Measurements from ENCODE around the gene ABCA2.
"Not testable (repeated sequence)": the region's sequence is repeated elsewhere in the genome, so short reads cannot be mapped to it uniquely, and the experiment has no call there.

ABCA2 gene

DNA sequence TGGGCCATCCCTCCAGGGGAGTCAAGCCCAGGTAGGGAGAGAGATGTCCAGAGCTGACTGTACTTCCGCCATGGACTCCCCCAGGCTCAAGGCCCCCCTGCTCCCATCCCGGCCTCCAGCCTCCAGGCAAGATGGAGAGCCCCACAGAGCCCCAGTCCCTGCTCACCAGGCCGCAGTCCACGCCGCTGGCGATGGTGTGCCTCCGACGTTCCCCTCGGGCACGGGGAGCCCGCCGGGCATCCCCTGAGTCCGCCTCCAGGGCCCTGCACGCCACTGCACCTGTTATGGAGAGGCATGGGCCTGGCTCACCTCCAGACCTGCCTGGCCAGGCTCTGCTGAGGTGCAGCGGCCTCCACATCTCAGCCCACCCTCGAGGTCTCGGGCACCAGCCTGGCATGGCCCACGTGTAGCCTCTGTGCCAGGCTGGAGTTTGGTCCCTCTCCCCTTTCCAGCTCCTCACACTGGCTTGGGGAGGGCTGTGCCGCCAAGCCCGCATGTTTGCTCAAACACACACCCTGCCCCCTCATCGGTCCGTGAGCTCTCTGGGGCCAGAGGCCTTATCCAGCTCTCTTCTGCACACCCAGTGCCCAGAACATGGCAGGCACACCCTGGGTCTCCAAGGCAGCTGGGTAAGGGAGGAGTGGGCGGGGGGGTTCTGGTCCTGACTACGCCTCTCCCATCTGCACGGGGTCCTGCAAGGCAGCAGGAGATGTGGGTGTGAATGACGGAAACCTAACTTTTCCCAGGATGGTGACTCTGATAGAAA lies 38.2 kb upstream of the ABCA2 start:
- Histone ChIP-seq H3K4me2 (no peak overlapping the region), H3K36me3 (peaks cover 0 to 44% (median 36%) of the 10 kb centered on the region in 11 experiments; a peak in 17 of 22 replicates), H3K27me3 (no peaks in the 10 kb centered on the region), H3K4me3 (no peak overlapping the region), H3K4me1 (peaks cover 28 to 55% (median 40%) of the 10 kb centered on the region in 10 experiments), H3K27ac (no peak overlapping the region), H3K9ac (peak overlapping the region in 1 of 11 experiments; percentile 5; a peak in 1 of 22 replicates), H4K20me1 (peaks cover 0 to 72% (median 66%) of the 10 kb centered on the region in 11 experiments; a peak in 18 of 22 replicates), H3K9me3 (replicated peaks in 1 of 11) (no peaks in the 10 kb centered on the region)
- TF ChIP-seq Cebpa-rat (IDR thresholded peaks at IDR 0.05), result no peak

DNA sequence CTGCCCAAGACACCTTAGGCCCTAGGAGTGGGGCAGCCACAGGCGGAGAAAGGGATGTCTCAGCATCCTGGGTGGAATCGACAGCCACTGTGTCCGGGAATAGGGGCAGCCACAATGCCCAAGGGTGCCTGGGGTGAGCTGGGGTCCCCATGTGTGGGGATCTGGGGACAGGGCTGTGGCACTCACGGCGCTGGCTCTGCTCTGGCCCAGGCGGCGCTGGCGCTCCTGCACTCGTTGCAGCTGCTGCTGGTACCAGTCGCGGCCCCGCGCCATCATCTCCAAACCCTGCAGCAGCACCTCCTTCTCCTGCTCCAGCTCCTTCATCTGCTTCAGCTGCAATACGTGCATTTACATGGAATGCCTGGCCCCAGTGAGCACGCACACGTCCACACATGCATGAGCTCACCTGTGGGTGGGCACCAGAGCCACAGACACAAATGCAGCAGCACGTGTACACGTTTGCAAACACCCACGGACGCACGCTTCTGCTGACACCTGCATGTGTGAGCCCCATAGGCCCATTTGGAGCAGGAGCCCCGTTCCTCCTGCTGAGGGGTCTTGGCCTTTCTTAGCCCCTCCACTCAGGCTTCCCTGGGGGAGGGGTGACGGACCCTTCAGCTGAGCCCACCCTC lies 37.4 kb upstream of the ABCA2 start:
- no peak overlapping the region for H3K4me3 ChIP-seq
- peaks cover 21 to 48% (median 32%) of the 10 kb centered on the region in 10 experiments for H3K4me1 ChIP-seq
- peaks cover 0 to 72% (median 66%) of the 10 kb centered on the region in 11 experiments; a peak in 18 of 22 replicates for H4K20me1 ChIP-seq
- H3K9ac ChIP-seq, result peak overlapping the region in 1 of 11 experiments; percentile 5; a peak in 1 of 22 replicates
- H3K4me2 ChIP-seq, result no peak overlapping the region
- no peaks in the 10 kb centered on the region for H3K9me3 ChIP-seq (replicated peaks in 1 of 11)
- H3K27ac ChIP-seq, result no peak overlapping the region
- TF ChIP-seq Cebpa-rat (IDR thresholded peaks at IDR 0.05), result no peak
- H3K27me3 ChIP-seq, result no peaks in the 10 kb centered on the region
- peaks cover 0 to 44% (median 36%) of the 10 kb centered on the region in 11 experiments; a peak in 17 of 22 replicates for H3K36me3 ChIP-seq

DNA sequence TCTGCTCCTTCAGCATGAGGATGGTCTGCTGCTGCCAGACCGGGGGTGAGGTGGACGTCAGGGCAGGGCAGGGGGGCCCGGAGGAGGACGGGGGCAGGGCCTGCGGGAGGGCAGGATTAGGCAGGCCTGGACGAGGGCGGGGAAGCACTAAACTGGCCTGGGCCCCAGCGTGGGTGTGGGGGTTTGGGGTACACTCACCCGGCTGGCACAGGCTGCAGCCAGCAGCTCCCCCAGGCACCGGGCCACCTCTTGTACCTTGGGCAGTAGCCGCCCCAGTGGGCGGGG lies 36.8 kb upstream of the ABCA2 start:
- Histone ChIP-seq H4K20me1 (peaks cover 0 to 69% (median 63%) of the 10 kb centered on the region in 11 experiments; a peak in 18 of 22 replicates), H3K36me3 (peaks cover 0 to 44% (median 36%) of the 10 kb centered on the region in 11 experiments; a peak in 17 of 22 replicates), H3K4me2 (no peak overlapping the region), H3K27ac (no peak overlapping the region), H3K9ac (no peak overlapping the region), H3K4me1 (peaks cover 18 to 44% (median 29%) of the 10 kb centered on the region in 10 experiments), H3K4me3 (no peak overlapping the region), H3K27me3 (no peaks in the 10 kb centered on the region), H3K9me3 (replicated peaks in 1 of 11) (no peaks in the 10 kb centered on the region)
- no peak for TF ChIP-seq Cebpa-rat (IDR thresholded peaks at IDR 0.05)

DNA sequence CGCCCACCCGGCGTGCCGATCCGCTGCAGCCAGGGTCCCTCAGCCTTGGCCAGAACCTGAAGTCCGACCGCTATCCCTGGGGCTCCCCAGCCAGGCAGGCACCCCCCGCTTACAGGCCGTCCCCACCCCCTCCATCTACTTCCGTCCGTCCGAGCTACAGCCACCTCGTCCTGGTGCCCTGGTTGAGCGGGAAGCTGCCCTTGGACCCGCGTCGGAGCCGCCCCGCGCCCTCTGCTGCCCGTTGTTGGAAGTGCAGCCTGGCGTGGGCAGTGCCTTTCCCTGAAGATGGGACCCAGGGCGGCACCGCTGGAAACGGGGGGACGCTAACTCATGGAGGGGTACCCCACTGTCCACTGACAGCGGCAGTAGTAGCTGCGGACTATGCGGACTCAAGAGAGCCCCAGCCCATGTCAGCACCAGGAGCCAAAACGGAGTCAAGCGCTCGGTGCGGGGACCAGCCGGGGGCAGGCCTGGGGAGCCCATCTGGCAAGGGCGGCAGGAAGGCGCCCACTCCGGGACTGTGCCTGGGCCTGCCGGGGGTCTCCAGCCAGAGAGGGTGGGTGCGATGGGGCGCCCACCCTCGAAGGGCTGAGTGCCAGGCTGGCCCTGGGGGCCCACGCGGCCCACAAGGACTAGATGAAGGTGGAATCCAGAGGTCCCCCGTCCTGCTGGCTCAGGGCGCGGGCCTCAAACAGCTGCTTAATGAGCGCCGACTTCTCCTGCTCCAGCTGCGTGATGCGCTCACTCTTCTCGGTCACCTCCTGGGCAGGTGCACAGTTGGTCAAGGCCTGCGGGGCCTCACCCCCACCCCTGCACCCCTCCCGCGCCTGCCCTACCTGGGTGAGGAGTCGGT lies 36.2 kb upstream of the ABCA2 start:
- Histone ChIP-seq H3K4me3 (no peak overlapping the region), H3K36me3 (peaks cover 0 to 44% (median 36%) of the 10 kb centered on the region in 11 experiments; a peak in 17 of 22 replicates), H3K9me3 (replicated peaks in 1 of 11) (no peaks in the 10 kb centered on the region), H3K4me2 (peak overlapping the region in 4 of 11 experiments; percentile 10 to 29 (median 20); a peak in 3 of 22 replicates), H3K4me1 (peaks cover 13 to 39% (median 24%) of the 10 kb centered on the region in 10 experiments), H3K27me3 (no peaks in the 10 kb centered on the region), H3K9ac (no peak overlapping the region), H3K27ac (no peak overlapping the region), H4K20me1 (peaks cover 0 to 64% (median 57%) of the 10 kb centered on the region in 11 experiments; a peak in 18 of 22 replicates)
- TF ChIP-seq Cebpa-rat (IDR thresholded peaks at IDR 0.05), result no peak

DNA sequence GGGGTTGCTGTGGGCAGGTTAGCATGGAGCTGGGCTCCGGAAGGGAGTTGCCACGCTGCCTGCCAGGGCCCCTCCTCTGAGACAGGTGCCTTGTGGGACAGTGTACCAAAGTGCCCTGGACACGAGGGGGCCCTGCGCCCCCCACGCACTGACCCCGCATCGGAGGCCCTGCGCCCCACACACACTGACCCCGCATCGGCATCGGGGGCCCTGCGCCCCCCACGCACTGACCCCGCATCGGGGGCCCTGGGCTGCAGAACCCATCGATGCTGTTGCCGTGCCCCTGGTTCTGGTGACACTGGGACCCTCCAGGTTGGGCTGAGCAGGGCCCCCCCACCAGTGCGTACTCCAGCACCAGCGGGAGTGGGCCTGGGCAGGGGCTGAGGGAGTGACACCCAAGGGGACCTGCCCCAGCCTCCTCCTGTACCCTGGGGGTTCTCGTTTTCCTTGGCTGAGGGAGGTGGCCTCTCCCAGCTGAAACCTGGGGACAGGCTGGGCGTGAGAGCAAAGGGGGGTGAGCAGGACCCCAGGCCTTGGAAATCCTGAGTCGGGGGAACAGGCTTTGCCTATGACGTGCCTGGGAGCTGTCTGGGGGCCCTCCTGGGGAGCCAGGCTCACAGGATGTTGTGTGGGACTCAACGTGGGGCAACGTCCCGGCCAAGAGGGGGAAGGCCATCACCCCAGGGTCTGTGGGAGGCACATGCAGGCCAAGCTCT lies 35.4 kb upstream of the ABCA2 start:
- H3K4me1 ChIP-seq, result peaks cover 9 to 35% (median 20%) of the 10 kb centered on the region in 10 experiments
- no peak for TF ChIP-seq Cebpa-rat (IDR thresholded peaks at IDR 0.05)
- H3K36me3 ChIP-seq, result peaks cover 0 to 44% (median 36%) of the 10 kb centered on the region in 11 experiments; a peak in 17 of 22 replicates
- H3K4me2 ChIP-seq, result peak overlapping the region in 4 of 11 experiments; percentile 10 to 29 (median 20); a peak in 3 of 22 replicates
- H3K9me3 ChIP-seq (replicated peaks in 1 of 11), result no peaks in the 10 kb centered on the region
- no peak overlapping the region for H3K4me3 ChIP-seq
- no peaks in the 10 kb centered on the region for H3K27me3 ChIP-seq
- H4K20me1 ChIP-seq, result peaks cover 0 to 56% (median 50%) of the 10 kb centered on the region in 11 experiments; a peak in 18 of 22 replicates
- no peak overlapping the region for H3K9ac ChIP-seq
- H3K27ac ChIP-seq, result no peak overlapping the region

DNA sequence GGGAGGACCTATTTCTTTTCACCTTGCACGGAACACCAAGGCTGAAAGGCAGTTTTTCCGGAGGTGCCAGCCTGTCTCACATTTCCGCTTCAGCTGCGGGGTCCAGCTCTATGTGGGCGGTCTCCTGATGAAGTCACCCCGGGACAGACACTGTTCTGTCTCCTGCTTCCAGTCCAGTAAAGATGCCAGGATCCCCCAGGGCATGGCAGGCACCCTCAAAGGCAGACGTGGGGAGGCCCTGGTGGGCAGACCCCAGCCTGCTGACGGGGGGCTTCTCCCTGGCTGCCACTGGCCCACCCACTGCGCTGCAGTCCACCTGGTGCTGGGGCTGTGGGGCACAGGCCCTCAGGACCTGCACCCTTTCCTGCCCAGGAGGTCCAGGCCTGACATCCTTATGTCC lies 34.8 kb upstream of the ABCA2 start:
- not testable (repeated sequence) for H3K9ac ChIP-seq; H3K4me3 ChIP-seq; H3K9me3 ChIP-seq (replicated peaks in 1 of 11); H3K27me3 ChIP-seq; H3K4me2 ChIP-seq; H3K27ac ChIP-seq
- peaks cover 0 to 44% (median 36%) of the 10 kb centered on the region in 11 experiments; a peak in 17 of 22 replicates for H3K36me3 ChIP-seq
- H4K20me1 ChIP-seq, result peaks cover 0 to 49% (median 43%) of the 10 kb centered on the region in 11 experiments; a peak in 18 of 22 replicates
- H3K4me1 ChIP-seq, result peaks cover 4 to 35% (median 18%) of the 10 kb centered on the region in 10 experiments

DNA sequence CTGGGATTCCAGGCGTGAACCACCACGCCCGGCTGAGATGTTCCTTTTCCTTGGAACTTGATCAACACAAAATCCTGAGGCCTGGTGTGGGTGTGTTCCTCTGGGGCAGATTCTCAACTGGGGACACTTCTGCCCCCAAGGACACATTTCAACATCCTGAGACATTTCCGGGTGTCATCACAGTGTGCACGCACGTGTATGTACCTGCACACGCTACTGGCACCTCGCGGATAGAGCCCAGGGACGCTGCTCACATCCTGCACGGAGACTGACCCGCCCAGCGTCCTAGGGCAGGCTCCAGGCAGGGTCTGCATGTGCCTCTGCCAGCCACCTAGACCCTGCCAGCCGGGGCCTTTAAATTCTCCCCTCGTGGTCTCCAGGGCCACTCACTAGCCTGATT lies 34.3 kb upstream of the ABCA2 start:
- Histone ChIP-seq H3K36me3 (peaks cover 0 to 44% (median 36%) of the 10 kb centered on the region in 11 experiments; a peak in 17 of 22 replicates), H3K9me3 (replicated peaks in 1 of 11) (no peaks in the 10 kb centered on the region), H3K27me3 (peaks cover 0 to under 1% (median 0%) of the 10 kb centered on the region in 11 experiments; a peak in 1 of 22 replicates), H3K4me2 (peak overlapping the region in 1 of 11 experiments; percentile 18; a peak in 3 of 22 replicates), H3K9ac (no peak overlapping the region), H3K4me3 (no peak overlapping the region), H3K27ac (no peak overlapping the region), H3K4me1 (peaks cover 4 to 31% (median 14%) of the 10 kb centered on the region in 10 experiments; a peak in 18 of 20 replicates), H4K20me1 (peaks cover 0 to 47% (median 40%) of the 10 kb centered on the region in 11 experiments; a peak in 17 of 22 replicates)
- TF ChIP-seq Cebpa-rat (IDR thresholded peaks at IDR 0.05), result no peak

Data from BLaER1 treated with 17β-estradiol and CSF1 and Interleukin-3, amounts not matched to agents 10 nM and 100 nM (cell line).